CD4-positive, alpha-beta T cell treated with Interferon alpha-2 for 1 hour (primary cell): ENCODE measurements around the gene GABRB3.

ENCODE experiments used
- DNase-seq, 2 donors: peaks; one replicate each; pipeline ENCODE4 v3.0.0-alpha.2; 2020 to 2022

Gene GABRB3

DNA sequence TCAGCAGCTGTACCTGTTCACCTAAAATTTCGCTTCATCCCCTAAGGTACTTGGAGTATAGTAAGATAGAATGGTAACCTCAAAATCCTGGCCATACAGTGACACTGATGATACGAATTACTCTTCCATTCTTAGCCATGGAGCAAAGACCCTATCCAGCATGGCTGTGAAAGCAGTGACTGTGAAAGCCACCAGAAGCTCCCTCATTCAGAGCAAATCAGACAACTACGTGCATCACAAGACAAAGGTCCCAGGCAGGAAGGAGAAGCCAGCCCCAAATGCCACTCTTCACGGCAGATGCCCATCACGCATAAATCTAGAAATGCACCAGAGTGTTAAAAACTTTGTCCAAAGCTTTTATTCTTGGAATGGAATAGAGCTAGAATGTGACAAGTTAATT is 99.4 kb downstream of the GABRB3 start:
- DNase-seq, result no peak

GRCh38 chr15:26670116-26670515 is 102.8 kb downstream of the GABRB3 start:
- DNase-seq, result no peak

- no peak for DNase-seq
These were observed 105.5 kb downstream of the GABRB3 start for GRCh38 chr15:26667222-26667988.

GRCh38 chr15:26665957-26666791 is 106.7 kb downstream of the GABRB3 start:
- no peak for DNase-seq

GRCh38 chr15:26662283-26662682 is 110.6 kb downstream of the GABRB3 start:
- no peak for DNase-seq

- DNase-seq, result no peak
These were observed 111.1 kb downstream of the GABRB3 start for GRCh38 chr15:26661748-26662147.

DNA sequence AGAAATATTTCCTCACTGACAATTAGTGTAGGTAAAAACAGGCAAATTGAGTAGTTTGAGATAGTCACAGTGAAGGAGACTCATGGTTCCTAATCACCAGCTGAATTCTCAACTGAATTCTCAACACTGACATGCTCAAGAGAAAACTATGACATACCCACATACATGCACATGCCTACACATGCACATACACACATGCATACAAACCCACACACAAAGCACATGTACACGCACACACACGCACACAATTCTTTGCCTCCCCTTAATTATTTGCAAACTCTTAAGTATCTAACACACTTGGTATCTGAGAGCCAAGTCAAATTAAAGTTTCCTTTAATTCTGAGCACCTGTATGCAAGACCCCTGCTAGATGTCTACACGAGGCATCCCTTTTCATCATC is 111.8 kb downstream of the GABRB3 start:
- DNase-seq, result no peak

DNA sequence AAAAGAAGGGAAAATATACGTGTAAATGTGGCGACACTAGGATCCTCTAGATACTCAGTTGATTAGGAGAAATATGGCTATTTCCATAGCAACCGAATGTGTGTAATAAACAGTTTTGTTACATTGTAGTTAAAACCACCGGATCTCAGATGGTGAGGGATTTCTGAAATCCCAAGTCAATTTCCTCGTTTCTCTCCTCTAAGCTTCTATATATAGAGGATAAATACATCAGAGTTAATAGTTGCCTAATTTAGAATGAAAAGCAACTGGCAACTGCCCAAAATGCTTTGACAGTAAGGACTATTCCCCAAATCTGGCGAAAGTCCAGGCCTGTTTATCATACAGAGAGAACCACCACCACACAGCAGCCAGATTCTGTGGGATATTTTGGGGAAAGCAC is 112.6 kb downstream of the GABRB3 start:
- no peak for DNase-seq

DNA sequence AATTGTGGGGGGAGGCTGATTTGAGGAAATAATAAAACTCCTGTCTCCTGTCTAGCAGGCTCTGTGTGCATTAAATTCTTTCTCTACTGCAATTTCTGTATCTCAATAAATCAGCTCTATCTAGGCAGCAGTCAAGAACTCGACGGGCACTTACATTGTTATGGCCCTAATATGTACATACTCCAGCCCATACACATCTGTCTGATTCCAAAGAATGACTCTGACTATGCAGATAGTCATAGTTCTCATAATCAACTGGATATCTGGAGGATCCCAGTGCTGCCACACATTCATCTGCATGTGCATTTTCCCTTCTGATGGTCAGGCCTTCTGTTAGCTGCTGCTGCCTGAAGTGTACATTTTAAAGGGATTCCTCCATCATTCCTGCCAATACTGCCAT is 114.6 kb downstream of the GABRB3 start:
- no peak for DNase-seq

DNA sequence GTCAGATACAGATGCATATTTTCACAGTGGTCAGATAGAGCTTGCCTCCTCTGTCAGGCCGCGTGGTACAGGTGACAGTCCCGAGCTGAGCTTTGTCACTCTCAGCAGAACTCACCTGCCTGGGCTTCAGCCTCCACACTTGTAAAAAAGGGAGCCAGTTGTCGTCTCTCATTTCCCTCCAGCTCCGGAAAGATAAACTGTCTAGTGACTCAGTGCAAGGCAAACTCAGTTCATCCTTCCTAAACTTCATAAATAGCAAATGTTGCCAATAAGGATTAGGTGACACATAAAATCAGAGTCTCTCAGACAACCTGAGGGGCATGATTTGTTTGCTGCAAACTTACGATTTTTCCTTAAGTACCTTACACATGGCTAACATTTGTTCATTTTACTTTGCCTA is 116.8 kb downstream of the GABRB3 start:
- DNase-seq, result no peak

DNA sequence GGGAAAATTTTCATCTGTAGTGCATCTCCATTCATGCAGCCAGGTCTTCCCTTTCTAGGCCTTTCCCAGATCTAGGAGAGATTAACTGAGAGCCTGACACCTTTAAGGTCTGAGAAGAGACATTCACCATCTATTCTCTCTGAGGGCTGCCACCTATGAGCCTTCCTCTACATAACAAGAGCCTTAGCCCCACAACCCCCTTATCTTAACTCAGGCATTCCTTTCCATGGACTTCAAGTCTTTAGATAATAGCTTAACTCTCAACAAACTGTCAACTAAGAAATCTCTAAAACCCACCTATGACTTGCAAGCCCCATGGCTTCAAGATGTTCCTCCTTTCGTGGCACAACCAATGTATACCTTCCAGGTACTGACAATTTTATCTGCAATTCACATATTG is 121.0 kb downstream of the GABRB3 start:
- no peak for DNase-seq

- DNase-seq, result no peak
These were observed 124.2 kb downstream of the GABRB3 start for GRCh38 chr15:26648676-26649075.

DNA sequence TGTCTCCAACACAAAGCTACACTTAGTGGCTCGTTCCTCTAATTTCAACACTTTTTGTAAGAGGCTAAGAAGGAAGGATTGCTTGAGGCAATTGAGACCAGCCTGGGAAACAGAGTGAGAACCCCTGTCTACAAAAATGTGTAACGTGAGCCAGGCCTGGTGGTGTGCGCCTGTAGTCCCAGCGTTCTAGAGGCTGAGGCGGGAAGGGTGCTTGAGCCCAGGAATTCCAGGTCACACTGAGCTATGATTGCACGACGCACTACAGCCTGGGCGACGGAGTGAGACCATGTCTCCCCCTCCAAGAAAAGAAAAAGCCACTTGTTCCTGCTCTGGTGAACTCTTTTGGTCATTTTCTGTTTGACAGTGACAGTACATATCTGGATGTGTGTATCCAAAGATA is 127.9 kb downstream of the GABRB3 start:
- DNase-seq, result no peak

DNA sequence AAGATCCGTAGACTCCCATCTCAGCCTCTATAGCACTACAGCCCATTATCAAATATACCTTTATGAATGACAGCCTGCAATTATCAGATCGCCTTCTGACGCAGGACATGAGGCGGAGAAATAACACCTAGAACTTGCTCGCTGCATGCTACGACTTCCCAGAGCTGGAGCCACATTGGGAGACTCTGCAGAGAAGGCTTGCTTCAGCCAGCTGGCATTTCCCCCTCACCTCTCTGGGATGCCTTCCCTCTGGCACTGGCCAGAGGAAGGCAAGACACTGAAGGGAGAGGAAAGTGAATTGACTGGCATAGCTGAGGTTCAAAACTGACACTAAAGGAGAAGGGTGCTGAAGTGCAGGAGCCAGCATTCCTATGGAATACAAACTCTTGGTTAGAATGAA is 131.7 kb downstream of the GABRB3 start:
- no peak for DNase-seq

DNA sequence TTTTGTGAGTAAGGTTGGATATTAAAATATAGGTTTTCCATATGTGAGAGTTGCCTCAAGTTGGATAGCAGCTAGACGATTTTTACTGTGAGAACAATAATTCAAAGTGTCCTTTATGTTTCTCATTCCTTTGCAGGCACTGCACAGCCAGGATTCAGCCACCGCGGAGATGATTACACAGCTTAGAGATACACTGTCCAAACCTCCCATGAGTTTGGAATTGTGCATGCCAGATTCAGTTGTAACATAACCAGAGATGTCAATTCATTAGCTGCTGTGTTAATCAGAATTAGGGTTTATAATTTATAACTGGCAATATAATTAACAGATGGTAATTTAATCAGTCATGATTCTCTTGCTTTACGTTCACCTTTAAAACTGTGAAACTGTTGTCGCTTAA is 132.3 kb downstream of the GABRB3 start:
- DNase-seq, result no peak

DNA sequence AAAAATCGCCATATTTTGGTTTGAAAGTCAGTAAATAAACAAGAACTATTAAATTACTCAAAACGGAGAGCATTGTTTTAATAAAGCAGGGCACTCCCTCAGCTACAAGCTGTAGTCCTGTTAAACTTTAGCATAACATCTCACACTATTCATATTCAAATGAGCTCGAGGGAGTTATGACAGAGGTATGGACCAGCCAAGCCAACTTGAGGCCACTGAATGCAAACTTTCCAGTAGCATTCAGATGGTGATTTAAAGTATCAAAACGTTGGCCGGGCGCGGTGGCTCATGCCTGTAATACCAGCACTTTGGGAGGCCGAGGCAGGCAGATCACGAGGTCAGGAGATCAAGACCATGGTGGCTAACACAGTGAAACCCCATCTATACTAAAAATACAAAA is 132.9 kb downstream of the GABRB3 start:
- no peak for DNase-seq

- DNase-seq, result no peak
These were observed 137.3 kb downstream of the GABRB3 start for GRCh38 chr15:26635614-26636013.

- no peak for DNase-seq
These were observed 137.8 kb downstream of the GABRB3 start for GRCh38 chr15:26635105-26635504.

GRCh38 chr15:26634319-26634718 is 138.5 kb downstream of the GABRB3 start:
- no peak for DNase-seq

GRCh38 chr15:26632500-26632899 is 140.4 kb downstream of the GABRB3 start:
- DNase-seq, result no peak

DNA sequence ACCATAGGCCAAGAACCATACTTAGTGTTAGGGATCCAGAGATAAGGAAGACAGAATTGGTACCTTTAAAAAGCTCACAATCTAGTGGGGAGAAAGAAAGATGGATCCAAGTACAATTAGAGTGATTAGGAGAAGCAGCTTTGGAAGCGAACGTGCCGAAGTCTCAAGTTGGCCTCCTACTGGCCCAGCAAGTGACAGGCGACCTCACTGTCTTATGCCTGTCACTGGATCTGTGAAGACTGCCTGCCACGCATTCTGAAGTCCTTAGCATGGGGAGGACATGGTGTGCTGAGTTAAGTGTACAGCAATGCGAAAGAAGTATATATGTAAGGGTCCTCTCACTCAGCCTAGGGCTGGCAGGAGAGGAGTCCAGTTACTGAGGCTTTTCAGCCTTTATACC is 141.0 kb downstream of the GABRB3 start:
- no peak for DNase-seq

DNA sequence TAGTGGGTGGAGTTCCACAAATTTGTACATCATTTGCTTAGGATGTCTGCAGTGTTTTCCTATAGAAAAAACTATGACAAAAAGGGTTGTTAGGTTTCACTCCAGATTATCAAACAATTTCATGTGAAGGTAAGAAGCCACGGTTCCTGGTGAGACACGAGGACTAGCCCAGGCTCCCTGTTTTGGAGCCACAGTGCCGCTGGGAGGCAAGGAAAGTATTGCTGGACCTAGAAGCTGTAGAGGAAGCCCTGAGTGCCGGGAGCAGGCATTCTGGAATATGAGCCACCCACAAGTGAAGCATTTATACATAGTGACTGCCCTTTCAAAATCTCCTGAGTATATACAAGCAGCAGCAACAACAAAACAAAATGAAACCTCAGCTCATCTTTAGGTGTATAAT is 142.0 kb downstream of the GABRB3 start:
- no peak for DNase-seq

DNA sequence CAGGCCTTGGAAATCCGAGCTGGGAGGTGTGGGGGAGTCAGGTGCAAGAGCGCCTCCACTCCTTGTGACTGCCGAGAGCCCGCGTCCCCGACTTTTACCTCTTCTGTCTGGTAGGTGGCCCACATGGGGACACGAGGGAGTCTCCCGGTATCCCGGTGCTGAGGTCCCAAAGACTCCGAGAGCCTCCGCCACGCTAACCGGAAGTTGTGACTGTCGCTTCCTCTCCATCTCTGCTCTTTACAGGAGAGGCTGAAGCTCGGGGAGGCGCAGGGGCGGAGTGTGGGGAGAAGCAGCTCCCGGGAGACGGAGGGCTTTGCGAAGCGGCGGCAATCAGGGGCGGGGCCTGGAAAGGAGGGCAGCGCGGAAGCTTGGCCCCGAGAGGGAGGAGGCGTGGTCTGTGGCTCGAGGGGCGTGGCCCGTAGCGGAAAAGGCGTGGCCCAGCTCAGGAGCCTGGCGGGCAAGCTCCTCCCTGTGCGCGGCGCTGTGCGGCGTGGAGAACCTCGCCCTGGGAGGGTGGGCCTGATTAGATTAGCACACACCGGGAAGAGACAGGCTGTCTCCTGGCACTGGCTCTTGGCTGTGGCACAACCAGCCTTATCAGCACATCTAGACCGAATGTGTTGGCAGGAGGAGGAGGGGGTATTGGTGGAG is 143.9 kb downstream of the GABRB3 start:
- peak in 1 of 2 donors; percentile 30 for DNase-seq

DNA sequence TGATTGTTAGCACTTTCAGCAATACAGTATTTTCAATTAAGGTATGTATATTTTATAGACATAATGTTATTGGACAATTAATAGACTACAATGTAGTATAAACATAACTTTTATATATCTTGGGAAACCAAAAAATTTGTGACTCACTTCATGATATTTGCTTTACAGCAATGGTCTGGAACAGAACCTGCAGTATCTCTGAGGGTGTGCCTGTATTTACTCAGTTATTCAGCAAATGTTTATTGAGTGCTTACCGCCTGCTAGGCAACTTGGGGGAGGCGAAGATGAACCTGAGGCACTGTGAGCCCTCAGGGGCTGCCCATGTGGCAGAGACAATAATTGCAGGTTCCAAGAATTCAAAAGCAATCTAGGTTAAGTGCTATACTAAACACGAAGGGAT is 144.8 kb downstream of the GABRB3 start:
- no peak for DNase-seq
